ENCODE data around the gene MRGPRD.

- TF ChIP-seq CTCF (IDR thresholded peaks at IDR 0.05) = no peak
- TF ChIP-seq POLR2A (IDR thresholded peaks at IDR 0.05) = no peak
Observed at GRCh38 chr11:68982134-68982533, 1.3 kb upstream of the MRGPRD start.
